Gastrocnemius medialis (tissue), 4 donors: ENCODE results near the gene ZNF234.

ENCODE experiments used
- POLR2A ChIP-seq, 2 donors: fragments of 450-650 bp; IDR thresholded peaks; one replicate each; pipeline ENCODE4 v1.6.1; 2017; ENCODE audit warnings: antibody characterized with exemption in 2 of 2, mild to moderate bottlenecking in 2 of 2, moderate library complexity in 2 of 2
- TF ChIP-seq, protein P1 (sequence below), 5 experiments: fragments of 450-650 bp in 3 of 5; fragments of 200-600 bp in 2 of 5; sonication (generic) in 2 of 5; IDR thresholded peaks in 4 of 5; conservative IDR thresholded peaks in 1 of 5; 1 replicate in 4 of 5; 2 replicates in 1 of 5; pipeline ENCODE4 v1.5.1; 2016 to 2019; ENCODE audit warnings: antibody characterized with exemption in 5 of 5, mild to moderate bottlenecking in 3 of 5, moderate library complexity in 3 of 5

DNA sequence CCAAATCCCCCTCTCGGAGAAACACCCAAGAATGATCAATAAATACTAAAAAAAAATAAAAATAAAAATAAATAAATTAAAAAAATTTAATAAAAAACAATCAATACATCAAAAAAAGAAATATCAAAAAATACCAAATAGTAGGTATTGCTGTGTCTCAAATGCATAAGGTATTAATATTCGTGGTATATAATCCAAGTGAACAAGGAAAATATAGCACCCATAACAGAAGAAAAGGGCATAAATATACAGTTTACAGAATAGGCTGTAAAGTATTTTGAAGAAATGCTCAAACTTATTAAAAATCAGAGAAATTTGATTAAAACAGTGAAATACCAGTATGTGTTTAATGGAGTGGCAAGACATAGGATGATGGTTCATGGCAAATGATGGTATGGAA, 63.4 kb downstream of the ZNF234 start:
- TF ChIP-seq POLR2A (IDR thresholded peaks at IDR 0.05): no peak
- TF ChIP-seq, protein P1, sequence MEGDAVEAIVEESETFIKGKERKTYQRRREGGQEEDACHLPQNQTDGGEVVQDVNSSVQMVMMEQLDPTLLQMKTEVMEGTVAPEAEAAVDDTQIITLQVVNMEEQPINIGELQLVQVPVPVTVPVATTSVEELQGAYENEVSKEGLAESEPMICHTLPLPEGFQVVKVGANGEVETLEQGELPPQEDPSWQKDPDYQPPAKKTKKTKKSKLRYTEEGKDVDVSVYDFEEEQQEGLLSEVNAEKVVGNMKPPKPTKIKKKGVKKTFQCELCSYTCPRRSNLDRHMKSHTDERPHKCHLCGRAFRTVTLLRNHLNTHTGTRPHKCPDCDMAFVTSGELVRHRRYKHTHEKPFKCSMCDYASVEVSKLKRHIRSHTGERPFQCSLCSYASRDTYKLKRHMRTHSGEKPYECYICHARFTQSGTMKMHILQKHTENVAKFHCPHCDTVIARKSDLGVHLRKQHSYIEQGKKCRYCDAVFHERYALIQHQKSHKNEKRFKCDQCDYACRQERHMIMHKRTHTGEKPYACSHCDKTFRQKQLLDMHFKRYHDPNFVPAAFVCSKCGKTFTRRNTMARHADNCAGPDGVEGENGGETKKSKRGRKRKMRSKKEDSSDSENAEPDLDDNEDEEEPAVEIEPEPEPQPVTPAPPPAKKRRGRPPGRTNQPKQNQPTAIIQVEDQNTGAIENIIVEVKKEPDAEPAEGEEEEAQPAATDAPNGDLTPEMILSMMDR (IDR thresholded peaks at IDR 0.05 in 4 of 5, conservative IDR thresholded peaks at IDR 0.05 in 1 of 5): no peak
